Upper lobe of left lung (tissue), 6 donors: Measurements from ENCODE around the gene MID1. TPM values are rescaled to one million over a fixed set of nuclear protein-coding genes. Genes with fewer than 3 reads are reported as not detected.

Experiments used
- ATAC-seq, 2 donors: fragments of 200-7000 bp; cut with Tn5 transposase; one replicate each; pipeline ENCODE4 v1.9.1; 2022; ENCODE audit warnings: mild to moderate bottlenecking in 2 of 2, moderate library complexity in 2 of 2; ENCODE audit not compliant: low FRiP score in 2 of 2
- DNase-seq, 2 donors: peaks; one replicate each; pipeline ENCODE4 v3.0.0-alpha.2; 2019 to 2020
- H3K27ac ChIP-seq, 4 donors: fragments of 200-600 bp; sonication (generic); one replicate each; pipeline ENCODE4 v1.5.1; 2016 to 2019
- H3K27me3 ChIP-seq, 4 donors: fragments of 200-600 bp; sonication (generic); one replicate each; pipeline ENCODE4 v1.5.1; 2017 to 2019
- H3K36me3 ChIP-seq, 4 donors: fragments of 200-600 bp; sonication (generic); one replicate each; pipeline ENCODE4 v1.5.1; 2016 to 2019
- H3K4me1 ChIP-seq, 4 donors: fragments of 200-600 bp; sonication (generic); one replicate each; pipeline ENCODE4 v1.5.1; 2018 to 2019
- H3K4me3 ChIP-seq, 4 donors: fragments of 200-600 bp; sonication (generic); one replicate each; pipeline ENCODE4 v1.5.1; 2017 to 2019; ENCODE audit warnings: mild to moderate bottlenecking in 2 of 4, moderate library complexity in 1 of 4
- H3K9me3 ChIP-seq, 4 donors: fragments of 200-600 bp; sonication (generic); one replicate each; pipeline ENCODE4 v1.5.1; 2018 to 2019
- EP300 ChIP-seq, 4 donors: sonication (generic); formaldehyde crosslinking; IDR thresholded peaks; one replicate each; pipeline ENCODE4 v1.5.1; 2017; ENCODE audit warnings: antibody characterized with exemption in 4 of 4, control low read depth in 2 of 4
- POLR2A ChIP-seq, 4 donors: fragments of 450-650 bp; IDR thresholded peaks; one replicate each; pipeline ENCODE4 v1.5.1; 2016 to 2017; ENCODE audit warnings: antibody characterized with exemption in 4 of 4, mild to moderate bottlenecking in 2 of 4
- POLR2AphosphoS5 ChIP-seq, 2 donors: sonication (generic); formaldehyde crosslinking; IDR thresholded peaks; one replicate each; pipeline ENCODE4 v1.5.1; 2017; ENCODE audit warnings: antibody characterized with exemption in 2 of 2
- WGBS, 2 donors: methylation state at CpG; one replicate each; pipeline ENCODE4 v1.1.5; 2017 to 2018; 5-methylcytosine and 5-hydroxymethylcytosine counted together
- total RNA-seq, 6 donors: library from RNA; depleted of rRNA in 4 of 6; stranded (reverse); fragments of >200 nt in 4 of 6; gene quantifications; one replicate each; pipeline versions ENCODE4 v1.1.0 to v1.2.1, GENCODE V29; 2016 to 2021
- TF ChIP-seq, protein P1 (sequence below), 6 experiments: fragments of 450-650 bp in 4 of 6; fragments of 200-600 bp in 2 of 6; sonication (generic) in 2 of 6; IDR thresholded peaks; one replicate each; pipeline ENCODE4 v1.5.1; 2016 to 2019; ENCODE audit warnings: antibody characterized with exemption in 6 of 6
- donor health status: DM: no; HTN: no; CAD: no; lungs with moderate emphysema.
- donor health status: DM: no; HTN: yes; CAD: no; lungs with severe emphysema.

The MID1 gene
- total RNA-seq, 6 donors from 2014 or later: 17.2 to 36.7 (median 25.6) TPM

DNA sequence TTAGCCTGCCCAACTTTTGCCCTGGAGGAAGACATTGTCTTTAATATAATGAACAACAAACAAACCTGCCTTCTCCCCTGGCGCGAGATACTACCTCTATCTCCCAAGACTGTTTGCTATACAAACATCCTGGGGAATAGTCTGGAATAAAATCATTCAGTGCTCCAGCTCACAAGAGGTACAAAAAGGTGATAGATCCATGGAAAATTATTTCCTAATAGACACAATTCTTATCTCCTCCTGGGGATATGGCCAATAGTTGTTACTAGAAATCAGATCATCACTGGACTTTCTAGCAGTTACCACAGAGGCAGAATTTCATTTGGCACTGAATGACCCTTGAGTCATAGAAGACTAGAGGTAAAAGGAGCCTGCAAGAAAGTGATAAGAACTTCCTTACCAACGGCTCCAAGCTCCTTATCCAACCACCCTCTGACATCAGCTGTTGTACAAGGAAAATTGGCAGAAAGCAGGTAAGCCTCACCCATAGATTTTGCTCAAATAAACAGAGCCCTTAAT, 38.1 kb downstream of the MID1 start:
- no peak overlapping the region for H3K27ac ChIP-seq
- ATAC-seq: peak; percentile 21 to 53
- no peak overlapping the region for H3K4me3 ChIP-seq
- peaks cover 0 to 8% (median 0%) of the 10 kb centered on the region in 4 donors for H3K4me1 ChIP-seq
- peaks cover 0 to 11% (median 0%) of the 10 kb centered on the region in 4 donors for H3K9me3 ChIP-seq
- WGBS, 2 donors: 54% methylated on average over 3 of the region's 3 CpGs
- TF ChIP-seq EP300 (IDR thresholded peaks at IDR 0.05) (no peak), POLR2AphosphoS5 (IDR thresholded peaks at IDR 0.05) (no peak), POLR2A (IDR thresholded peaks at IDR 0.05) (no peak)
- TF ChIP-seq, protein P1, sequence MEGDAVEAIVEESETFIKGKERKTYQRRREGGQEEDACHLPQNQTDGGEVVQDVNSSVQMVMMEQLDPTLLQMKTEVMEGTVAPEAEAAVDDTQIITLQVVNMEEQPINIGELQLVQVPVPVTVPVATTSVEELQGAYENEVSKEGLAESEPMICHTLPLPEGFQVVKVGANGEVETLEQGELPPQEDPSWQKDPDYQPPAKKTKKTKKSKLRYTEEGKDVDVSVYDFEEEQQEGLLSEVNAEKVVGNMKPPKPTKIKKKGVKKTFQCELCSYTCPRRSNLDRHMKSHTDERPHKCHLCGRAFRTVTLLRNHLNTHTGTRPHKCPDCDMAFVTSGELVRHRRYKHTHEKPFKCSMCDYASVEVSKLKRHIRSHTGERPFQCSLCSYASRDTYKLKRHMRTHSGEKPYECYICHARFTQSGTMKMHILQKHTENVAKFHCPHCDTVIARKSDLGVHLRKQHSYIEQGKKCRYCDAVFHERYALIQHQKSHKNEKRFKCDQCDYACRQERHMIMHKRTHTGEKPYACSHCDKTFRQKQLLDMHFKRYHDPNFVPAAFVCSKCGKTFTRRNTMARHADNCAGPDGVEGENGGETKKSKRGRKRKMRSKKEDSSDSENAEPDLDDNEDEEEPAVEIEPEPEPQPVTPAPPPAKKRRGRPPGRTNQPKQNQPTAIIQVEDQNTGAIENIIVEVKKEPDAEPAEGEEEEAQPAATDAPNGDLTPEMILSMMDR (IDR thresholded peaks at IDR 0.05): no peak
- no peaks in the 10 kb centered on the region for H3K36me3 ChIP-seq
- DNase-seq: no peak
- H3K27me3 ChIP-seq: no peaks in the 10 kb centered on the region

DNA sequence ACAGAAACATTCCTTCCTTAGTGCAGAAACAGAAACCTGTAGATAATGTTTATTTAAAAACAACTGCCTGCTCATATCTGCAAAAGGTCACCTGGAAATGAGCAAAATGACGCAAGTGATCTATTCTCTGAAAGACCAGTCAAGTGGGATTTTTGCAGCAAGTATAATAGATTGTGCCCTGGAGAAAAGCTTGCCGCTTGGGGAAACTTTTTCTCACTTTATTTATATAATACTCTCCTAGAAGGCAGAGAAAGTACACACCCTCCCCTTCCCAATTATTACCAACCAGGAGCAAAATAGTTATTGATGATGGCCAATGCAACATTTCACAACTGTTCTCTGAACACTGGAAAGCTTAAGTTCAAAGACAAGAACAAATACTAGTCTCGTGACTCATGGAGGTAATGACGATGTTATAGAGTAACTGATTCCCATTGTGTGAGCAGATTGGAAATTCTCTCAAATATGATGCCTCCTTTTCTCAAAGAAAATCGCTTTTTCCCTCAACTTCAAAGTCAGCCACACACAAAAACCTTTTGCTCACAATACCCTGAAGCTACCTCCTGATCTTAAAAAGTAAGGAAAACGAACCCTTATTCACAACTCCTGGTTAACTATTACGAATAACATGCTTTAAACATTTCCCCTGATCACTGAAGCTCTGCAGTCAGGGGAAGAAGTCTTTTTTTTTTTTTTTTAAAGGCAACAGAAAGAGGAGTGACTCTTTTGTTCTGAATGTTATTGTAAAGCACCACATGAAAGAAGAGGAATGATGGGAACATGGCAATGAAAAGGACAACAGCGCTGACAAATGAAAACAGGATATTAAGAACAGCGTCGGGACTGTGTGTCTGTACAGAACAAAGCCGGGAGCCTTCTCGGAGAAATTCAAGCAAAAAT, 41.0 kb downstream of the MID1 start:
- ATAC-seq (no peak), DNase-seq (no peak)
- Histone ChIP-seq H3K9me3 (no peaks in the 10 kb centered on the region), H3K27me3 (no peaks in the 10 kb centered on the region), H3K4me1 (peaks cover 0 to 8% (median 5%) of the 10 kb centered on the region in 4 donors), H3K36me3 (no peaks in the 10 kb centered on the region), H3K27ac (peak overlapping the region in 2 of 4 donors; percentile 12 to 27), H3K4me3 (no peak overlapping the region)
- TF ChIP-seq EP300 (IDR thresholded peaks at IDR 0.05) (no peak), POLR2A (IDR thresholded peaks at IDR 0.05) (no peak), POLR2AphosphoS5 (IDR thresholded peaks at IDR 0.05) (no peak)
- TF ChIP-seq, protein P1 (IDR thresholded peaks at IDR 0.05): no peak
- WGBS, 2 donors: 35 to 46% methylated on average over 12 of the region's 12 CpGs

DNA sequence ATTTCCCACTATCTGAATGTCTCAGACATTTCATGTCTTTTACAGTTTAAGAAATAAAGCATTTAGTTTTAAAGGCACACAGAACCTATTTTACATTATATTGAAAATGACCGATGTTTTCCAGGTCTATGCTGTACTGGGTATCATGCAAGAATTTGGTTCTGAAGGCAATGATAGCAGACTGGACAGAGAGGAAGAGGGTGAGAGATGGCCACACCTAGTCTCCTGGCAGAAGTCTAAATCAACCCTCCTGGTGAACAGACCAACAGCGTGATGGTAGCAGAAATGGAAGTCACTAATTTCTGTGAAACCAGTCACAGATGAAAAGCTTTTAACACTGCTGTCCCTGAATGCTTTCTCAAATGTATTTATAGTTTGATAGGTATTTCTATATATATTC, 41.9 kb downstream of the MID1 start:
- Histone ChIP-seq H3K9me3 (no peaks in the 10 kb centered on the region), H3K36me3 (no peaks in the 10 kb centered on the region), H3K4me1 (peaks cover 0 to 8% (median 5%) of the 10 kb centered on the region in 4 donors), H3K4me3 (no peak overlapping the region), H3K27me3 (no peaks in the 10 kb centered on the region), H3K27ac (peak overlapping the region in 2 of 4 donors; percentile 27 to 77)
- TF ChIP-seq POLR2A (IDR thresholded peaks at IDR 0.05): no peak
- TF ChIP-seq, protein P1 (IDR thresholded peaks at IDR 0.05): no peak
- ATAC-seq (no peak), DNase-seq (no peak)
- WGBS, 2 donors: 66 to 83% methylated on average over 2 of the region's 2 CpGs

DNA sequence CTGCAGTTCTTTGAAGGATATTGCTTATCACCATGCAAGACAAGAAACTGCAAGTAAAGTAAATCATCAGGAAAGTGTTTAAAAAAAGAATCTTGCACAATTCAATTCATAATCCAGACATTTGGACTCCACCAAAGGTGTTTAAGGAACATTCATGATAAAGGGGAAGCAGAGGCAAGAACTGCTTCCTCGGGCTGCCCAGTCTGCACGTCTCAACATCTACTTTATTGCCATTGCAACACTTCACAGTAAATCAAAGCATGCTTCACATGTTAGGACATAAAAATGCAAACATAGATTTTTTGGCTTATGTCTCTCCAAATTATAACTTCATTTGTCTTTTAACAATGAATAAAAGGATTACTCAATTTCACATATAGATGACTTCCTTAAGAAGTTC, 42.5 kb downstream of the MID1 start:
- H3K9me3 ChIP-seq: no peaks in the 10 kb centered on the region
- H3K27me3 ChIP-seq: no peaks in the 10 kb centered on the region
- ATAC-seq: no peak
- peak overlapping the region in 2 of 4 donors; percentile 16 to 77 for H3K27ac ChIP-seq
- H3K4me1 ChIP-seq: peaks cover 0 to 8% (median 5%) of the 10 kb centered on the region in 4 donors
- TF ChIP-seq EP300 (IDR thresholded peaks at IDR 0.05): no peak
- TF ChIP-seq, protein P1 (IDR thresholded peaks at IDR 0.05): no peak
- TF ChIP-seq POLR2AphosphoS5 (IDR thresholded peaks at IDR 0.05): no peak
- no peak for TF ChIP-seq POLR2A (IDR thresholded peaks at IDR 0.05)
- WGBS, 2 donors: 15 to 35% methylated on average over 2 of the region's 2 CpGs
- no peaks in the 10 kb centered on the region for H3K36me3 ChIP-seq
- H3K4me3 ChIP-seq: no peak overlapping the region
- DNase-seq: no peak
